ENCODE measurements around the gene TIMM44. TPM values are rescaled to one million over a fixed set of nuclear protein-coding genes. Genes with fewer than 3 reads are reported as not detected.

Gene TIMM44
- 61.5 and 62.9 TPM in 2 replicates for total RNA-seq
- 64.3 and 82.5 TPM in 2 replicates for polyA plus RNA-seq
- polyA plus RNA-seq (2011; cell fraction: cytosol; rRNA removed), result 31.1 and 39.1 TPM in 2 replicates
- polyA plus RNA-seq (2011; cell fraction: nucleus; rRNA removed), result 88.2 and 102 TPM in 2 replicates
- polyA plus RNA-seq (2012), result 52.7 and 53.2 TPM in 2 replicates
- 27.7 and 30.8 TPM in 2 replicates for polyA minus RNA-seq
- 62.2 TPM for polyA minus RNA-seq (2011; cell fraction: cytosol; rRNA and poly(A)+ RNA removed)
- 20.3 and 39.5 TPM in 2 replicates for polyA minus RNA-seq (2011; cell fraction: nucleus; rRNA and poly(A)+ RNA removed)
- Bru-seq, nascent RNA, result percentile 61 among the genes with signal in this experiment
- BruChase-seq, experiment 1, labeled RNA remaining after a 6-hour chase, result percentile 72 among the genes with signal in this experiment
- BruChase-seq, experiment 2, labeled RNA remaining after a 2-hour chase, result percentile 74 among the genes with signal in this experiment
- long read RNA-seq, transcript TIMM44-210 (1 exons, 2,227 nt), result minor isoform, 9 of 142 reads
- long read RNA-seq, transcript TIMM44-201 (13 exons, 2,075 nt), result major isoform, 104 of 142 reads
- long read RNA-seq, partial matches to known transcripts, result 15 of 142 reads
- long read RNA-seq, other reads (novel, unspliced or antisense), result 12 of 142 reads

GRCh38 chr19:7943444-7944176 lies at the start of gene TIMM44:
Gene TIMM44 (minus strand): TSS chr19:7943666. CDS start chr19:7943651, 15 bp downstream.
- intact Hi-C loops (cut with micrococcal nuclease) (loop anchor here (1.0 to 2.0 kb wide), 6 partner anchors 14 to 310 kb away; partner anchors contain the start of gene SNAPC2), dilution Hi-C loops (cut with MboI; ENCODE audit: extremely low pct_ligation_motif_present, low sequenced_read_pairs) (no loop called here)
- H3K9me1 ChIP-seq (replicated peaks; ENCODE audit: control insufficient read depth, extremely low read depth, insufficient read depth, low read length), result no peaks in the 10 kb centered on the region
- H3K9me3 ChIP-seq (replicated peaks; ENCODE audit: control insufficient read depth, insufficient read depth, low read length), result no peaks in the 10 kb centered on the region
- peaks cover 9% of the 10 kb centered on the region for H3K4me1 ChIP-seq (ENCODE audit: control insufficient read depth, extremely low read depth, insufficient read depth, low read length)
- peak within 1 kb of the TSS; percentile 98 for H3K4me2 ChIP-seq (ENCODE audit: insufficient read depth, low read length)
- TF ChIP-seq EZH2 (IDR thresholded peaks at IDR 0.05; ENCODE audit: borderline replicate concordance, low read depth, low read length, severe bottlenecking) (no peak), FOS (IDR thresholded peaks at IDR 0.05; ENCODE audit: borderline replicate concordance, insufficient read depth, low read length) (no peak), CTCF (IDR thresholded peaks at IDR 0.05; ENCODE audit: extremely low read depth in 1 of 2, insufficient read depth in 1 of 2, low read depth in 1 of 2, low read length in 2 of 2) (no peak), POLR2AphosphoS5 (IDR thresholded peaks at IDR 0.05; ENCODE audit: insufficient read depth, low read depth, low read length) (peak; percentile 80), GATA2 (IDR thresholded peaks at IDR 0.05; ENCODE audit: insufficient read depth, insufficient read length, low read depth, low read length) (no peak), MAX (IDR thresholded peaks at IDR 0.05; ENCODE audit: insufficient read depth, insufficient read length) (peak; percentile 88), MYC (IDR thresholded peaks at IDR 0.05; ENCODE audit: low read depth, low read length) (peak; percentile 32), JUN (IDR thresholded peaks at IDR 0.05; ENCODE audit: borderline replicate concordance, insufficient read depth, insufficient read length, low read depth) (no peak), POLR2A (IDR thresholded peaks at IDR 0.05; ENCODE audit: low read depth, low read length) (peak; percentile 96)
- POLR2A ChIA-PET, result interaction anchor here (0.6 to 2.0 kb wide), 7 partner anchors 9 to 309 kb away, joined by 4 to 21 read pairs (median 6); partner anchors contain the start of gene SNAPC2
- peaks cover 0 to 4% of the 10 kb centered on the region in 2 experiments for H3K36me3 ChIP-seq (ENCODE audit: control insufficient read depth in 2 of 2, extremely low read depth in 1 of 2, insufficient read depth in 2 of 2, low read length in 2 of 2)
- no TSS peak for BruUV-seq (replicated peaks)
- peaks cover 22% of the 10 kb centered on the region for H3K79me2 ChIP-seq (ENCODE audit: control insufficient read depth, insufficient read depth, low read length)
- CTCF ChIA-PET, result interaction anchor here (0.6 to 3.4 kb wide), 33 partner anchors 10 to 856 kb away, joined by 3 to 101 read pairs (median 6); partner anchors contain the start of genes ELAVL1, KANK3, MAP2K7 and SNAPC2
- H3K27ac ChIP-seq (ENCODE audit: insufficient read depth, low read depth, low read length), result peak within 1 kb of the TSS; percentile 89
- H3K4me3 ChIP-seq (replicated peaks in 1 of 3; ENCODE audit: insufficient read depth in 1 of 3, low read depth in 1 of 3, low read length in 3 of 3), result peak within 1 kb of the TSS; percentile 73 to 93 (median 88)
- no peaks in the 10 kb centered on the region for H3K27me3 ChIP-seq (ENCODE audit: control insufficient read depth in 2 of 2, insufficient read depth in 2 of 2, low read length in 2 of 2)
- peak within 1 kb of the TSS; percentile 98 for H3K9ac ChIP-seq (replicated peaks; ENCODE audit: extremely low read depth, insufficient read depth, low read length)
- DNase-seq (ENCODE audit: low read depth, low spot score) (peak; percentile 99), FAIRE-seq (peak; percentile 95)
- no peaks in the 10 kb centered on the region for H4K20me1 ChIP-seq (replicated peaks; ENCODE audit: control insufficient read depth, extremely low read depth, insufficient read depth, low read length)
- H2AFZ ChIP-seq (ENCODE audit: low read depth, low read length), result peak within 1 kb of the TSS; percentile 98
